HL-60/S4 treated with phorbol 12-myristate 13-acetate at 8.2 ng/mL for 4 days and 3 days (cell line): ENCODE results near the gene DGKE.

ENCODE experiments used
- in situ Hi-C: fragments of 300-500 bp; cut with MboI; formaldehyde crosslinking; loops from 2 replicates; pipeline ENCODE4 v1.15.0; 2022; ENCODE audit warnings: low sequenced_read_pairs

DGKE gene

GRCh38 chr17:56912105-56912999 is 78.4 kb downstream of the DGKE start:
- in situ Hi-C loops: no loop called here

GRCh38 chr17:56913000-56913311 is 79.0 kb downstream of the DGKE start:
- in situ Hi-C loops: no loop called here

- in situ Hi-C loops: no loop called here
Observed at GRCh38 chr17:56913353-56913866, 79.5 kb downstream of the DGKE start.

GRCh38 chr17:56913867-56914580 is 80.1 kb downstream of the DGKE start, which contains the start of gene TRIM25:
Gene TRIM25 (minus strand): TSS chr17:56914049. CDS start chr17:56913988, 61 bp downstream.
- in situ Hi-C loops: no loop called here

GRCh38 chr17:56914581-56915273 is 80.8 kb downstream of the DGKE start:
- in situ Hi-C loops: no loop called here

- in situ Hi-C loops: no loop called here
Observed at GRCh38 chr17:56917559-56918296, 83.8 kb downstream of the DGKE start.

- in situ Hi-C loops: no loop called here
Observed at GRCh38 chr17:56918916-56919315, 85.0 kb downstream of the DGKE start.
